WI38 (cell line): ENCODE results near the gene TAS1R2.

ENCODE experiments used
- H3K4me3 ChIP-seq: 2 replicates; pipeline ENCODE4 v1.5.1; 2011; ENCODE audit warnings: low read depth, mild to moderate bottlenecking, control low read depth, low read length
- CTCF ChIP-seq: IDR thresholded peaks from 2 replicates; pipeline ENCODE4 v1.5.1; 2012; ENCODE audit warnings: low read depth, mild to moderate bottlenecking, control low read depth, low read length

The TAS1R2 gene

GRCh38 chr1:18819203-18819602, 40.3 kb downstream of the TAS1R2 start:
- no peak for TF ChIP-seq CTCF
- no peak overlapping the region for H3K4me3 ChIP-seq

- no peak for TF ChIP-seq CTCF
- H3K4me3 ChIP-seq = no peak overlapping the region
Measured at GRCh38 chr1:18817795-18818435, 41.5 kb downstream of the TAS1R2 start.

- no peak overlapping the region for H3K4me3 ChIP-seq
- TF ChIP-seq CTCF = no peak
Measured at GRCh38 chr1:18817316-18817715, 42.1 kb downstream of the TAS1R2 start.

GRCh38 chr1:18816808-18817207, 42.7 kb downstream of the TAS1R2 start:
- no peak overlapping the region for H3K4me3 ChIP-seq
- TF ChIP-seq CTCF = no peak

GRCh38 chr1:18814874-18815531, 44.5 kb downstream of the TAS1R2 start:
- no peak overlapping the region for H3K4me3 ChIP-seq
- no peak for TF ChIP-seq CTCF

GRCh38 chr1:18814425-18814824, 45.0 kb downstream of the TAS1R2 start:
- H3K4me3 ChIP-seq = no peak overlapping the region
- TF ChIP-seq CTCF = no peak

GRCh38 chr1:18812453-18812939, 47.0 kb downstream of the TAS1R2 start:
- no peak overlapping the region for H3K4me3 ChIP-seq

More at GRCh38 chr1:18812453-18812939, 47.0 kb downstream of the TAS1R2 start:
- TF ChIP-seq CTCF = no peak
